Islet precursor cell (in vitro differentiated cells): ENCODE data around the gene RYR3.

Source experiments
- DNase-seq: peaks from one replicate; pipeline ENCODE4 v3.0.0-alpha.2; 2018

Gene RYR3

DNA sequence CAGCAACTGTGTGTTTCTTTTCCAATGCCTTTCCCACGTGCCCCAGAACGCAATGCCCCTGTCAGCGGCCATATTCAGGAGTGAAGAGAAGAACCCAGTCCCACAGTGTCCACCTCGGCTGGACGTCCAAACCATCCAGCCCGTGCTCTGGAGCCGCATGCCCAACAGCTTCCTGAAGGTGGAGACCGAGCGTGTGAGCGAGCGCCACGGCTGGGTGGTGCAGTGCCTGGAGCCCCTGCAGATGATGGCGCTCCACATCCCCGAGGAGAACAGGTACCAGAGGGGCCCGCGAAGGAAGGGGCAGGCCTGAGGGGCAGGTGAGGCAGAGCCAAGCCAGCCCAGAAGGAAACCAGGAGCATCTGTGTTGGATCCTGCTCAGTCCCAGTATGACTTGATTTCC lies 349.4 kb downstream of the RYR3 start:
- DNase-seq, result no peak

DNA sequence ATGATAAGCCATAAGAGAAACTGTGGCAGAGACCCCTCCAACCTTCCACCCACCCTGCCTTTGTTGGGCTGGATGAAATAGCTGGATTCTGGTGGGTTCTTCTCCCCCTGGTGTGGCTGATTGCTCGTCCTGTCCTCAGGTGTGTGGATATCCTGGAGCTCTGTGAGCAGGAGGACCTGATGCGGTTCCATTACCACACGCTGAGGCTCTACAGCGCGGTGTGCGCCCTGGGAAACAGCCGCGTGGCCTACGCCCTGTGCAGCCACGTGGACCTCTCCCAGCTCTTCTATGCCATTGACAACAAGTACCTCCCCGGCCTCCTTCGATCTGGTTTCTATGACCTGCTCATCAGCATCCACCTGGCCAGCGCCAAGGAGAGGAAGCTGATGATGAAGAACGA lies 351.2 kb downstream of the RYR3 start:
- DNase-seq, result no peak

DNA sequence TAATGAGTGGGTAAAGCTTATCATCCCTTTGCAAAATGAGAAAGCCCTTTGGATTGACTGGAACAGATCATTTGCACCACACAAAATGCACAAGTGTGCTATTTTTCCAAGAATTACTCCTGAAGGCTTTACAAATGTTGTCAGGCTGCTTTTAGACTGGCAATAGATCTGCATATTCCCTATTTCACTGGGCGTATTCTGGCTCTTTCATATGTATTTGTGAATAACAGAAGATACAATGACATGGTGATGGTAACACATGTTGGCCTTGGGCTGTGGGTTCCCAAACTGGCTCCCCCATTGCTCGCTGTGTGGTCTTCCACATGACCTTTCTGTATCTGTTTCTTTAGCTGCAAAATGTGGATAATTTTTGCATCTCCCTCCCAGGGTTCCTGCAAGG lies 354.2 kb downstream of the RYR3 start:
- no peak for DNase-seq

DNA sequence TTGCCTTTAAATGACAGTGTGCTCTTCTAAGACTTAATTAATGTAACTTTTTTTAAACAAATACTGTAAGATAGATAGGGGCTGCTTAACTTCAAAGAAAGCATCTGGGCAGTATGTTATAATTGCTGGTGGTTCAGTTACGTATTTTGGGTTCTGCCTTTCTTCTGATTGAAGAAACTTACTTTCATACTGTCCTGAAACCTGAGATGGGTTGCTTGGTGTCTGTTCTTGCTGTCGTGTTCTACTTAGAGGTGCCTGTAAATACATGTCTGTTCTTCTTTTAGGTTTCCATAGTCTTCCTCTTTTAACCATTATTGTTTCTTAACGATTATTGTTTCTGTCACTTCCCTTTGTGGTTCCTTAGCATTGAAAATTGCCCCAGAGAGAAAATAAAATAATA lies 359.8 kb downstream of the RYR3 start:
- DNase-seq, result no peak

DNA sequence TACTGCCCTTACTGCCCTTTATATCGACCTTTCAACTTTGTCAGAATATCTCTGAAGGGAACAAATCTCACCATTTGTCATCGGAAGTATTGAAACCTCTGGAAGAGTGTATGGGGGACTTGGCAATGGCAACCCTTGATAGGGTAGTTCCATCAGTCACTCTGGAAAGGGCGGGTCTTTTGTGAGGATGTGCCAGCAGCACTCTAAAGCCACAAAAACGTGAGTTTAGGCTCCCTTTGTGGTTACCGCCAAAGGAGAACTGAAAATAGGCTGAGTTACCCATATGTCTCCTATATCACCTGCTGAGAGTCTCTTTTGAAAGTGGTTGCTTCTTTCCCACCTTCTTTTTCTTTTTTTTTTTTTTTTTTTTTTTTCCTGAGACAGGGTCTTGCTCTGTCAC lies 360.7 kb downstream of the RYR3 start:
- no peak for DNase-seq

DNA sequence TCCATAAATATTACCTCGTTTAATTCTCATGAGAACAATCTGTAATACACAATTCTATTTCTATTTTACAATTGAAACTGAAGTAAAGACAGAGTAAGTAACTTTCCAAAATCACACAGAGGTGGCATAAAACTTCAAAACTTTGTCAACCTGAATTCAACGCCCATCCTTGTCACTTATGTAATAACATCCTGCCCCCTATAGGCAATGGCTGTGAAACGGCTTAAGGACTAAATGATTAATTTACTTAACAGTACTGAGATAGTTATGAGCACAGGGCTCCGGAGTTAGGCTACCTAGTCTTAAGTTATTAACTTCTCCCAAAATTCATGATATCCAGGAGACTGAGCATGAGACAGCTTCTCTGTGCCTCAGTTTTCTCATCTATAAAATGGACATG lies 364.5 kb downstream of the RYR3 start:
- no peak for DNase-seq

DNA sequence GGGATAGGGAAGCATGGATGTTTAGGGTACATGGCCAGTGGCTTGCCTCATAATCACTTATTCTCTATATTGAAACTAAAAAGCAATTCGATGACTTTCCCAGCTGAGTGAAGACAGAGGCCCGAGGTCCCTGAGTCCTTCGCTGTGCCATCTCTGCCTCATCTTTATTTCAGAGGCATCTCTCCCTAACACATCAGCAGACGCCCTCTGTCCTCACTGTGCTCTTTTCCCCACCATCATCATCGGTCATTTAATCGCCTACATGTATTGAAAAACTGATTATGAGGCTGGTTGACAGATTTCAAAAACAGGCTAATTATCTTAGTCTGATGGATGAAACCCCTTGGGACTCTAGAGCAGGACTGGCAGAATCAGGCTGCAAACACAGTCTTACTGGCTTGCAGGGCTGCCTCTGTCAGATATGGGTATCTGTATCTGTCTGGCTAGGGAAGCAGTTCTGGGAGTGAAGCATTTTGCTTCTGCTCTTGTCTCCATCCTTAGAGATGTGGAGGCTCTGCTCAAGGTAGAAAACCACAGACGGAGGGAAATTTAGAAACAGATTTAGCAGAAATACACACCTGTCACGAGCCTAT lies 366.6 kb downstream of the RYR3 start:
- no peak for DNase-seq

DNA sequence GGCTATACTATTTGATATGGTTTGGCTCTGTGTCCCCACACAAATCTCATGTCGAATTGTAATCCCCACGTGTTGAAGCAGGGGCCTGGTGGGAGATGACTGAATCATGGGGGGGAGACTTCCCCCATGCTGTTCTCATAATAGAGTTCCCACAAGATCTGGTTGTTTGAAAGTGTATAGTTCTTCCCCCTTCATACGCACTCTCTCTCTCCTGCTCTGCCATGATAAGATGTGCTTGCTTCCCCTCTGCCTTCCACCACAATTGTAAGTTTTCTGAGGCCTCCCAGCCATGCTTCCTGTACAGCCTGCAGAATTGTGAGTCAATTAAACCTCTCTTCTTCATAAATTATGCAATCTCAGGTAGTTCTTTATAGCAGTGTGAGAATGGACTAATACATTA lies 367.4 kb downstream of the RYR3 start:
- DNase-seq, result no peak

DNA sequence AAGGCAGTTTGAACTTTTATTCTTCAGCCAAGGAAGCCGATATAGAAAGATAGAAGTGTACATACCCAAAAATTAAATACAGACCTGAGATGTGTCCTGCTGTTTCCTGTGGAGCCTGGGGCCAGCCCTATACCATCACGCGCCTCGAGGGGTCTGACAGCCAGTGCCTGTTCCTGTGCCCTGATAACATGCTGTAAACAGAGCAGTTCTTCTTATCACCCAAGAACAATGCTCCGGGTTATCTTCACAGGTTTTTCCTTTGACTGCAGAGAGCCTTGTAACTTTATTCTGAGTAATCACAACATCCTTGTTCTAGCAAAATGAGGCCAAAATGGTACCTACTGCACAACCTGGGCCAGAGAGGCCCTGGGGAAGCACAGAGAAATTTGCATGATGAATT lies 367.8 kb downstream of the RYR3 start:
- peak; percentile 61 for DNase-seq

DNA sequence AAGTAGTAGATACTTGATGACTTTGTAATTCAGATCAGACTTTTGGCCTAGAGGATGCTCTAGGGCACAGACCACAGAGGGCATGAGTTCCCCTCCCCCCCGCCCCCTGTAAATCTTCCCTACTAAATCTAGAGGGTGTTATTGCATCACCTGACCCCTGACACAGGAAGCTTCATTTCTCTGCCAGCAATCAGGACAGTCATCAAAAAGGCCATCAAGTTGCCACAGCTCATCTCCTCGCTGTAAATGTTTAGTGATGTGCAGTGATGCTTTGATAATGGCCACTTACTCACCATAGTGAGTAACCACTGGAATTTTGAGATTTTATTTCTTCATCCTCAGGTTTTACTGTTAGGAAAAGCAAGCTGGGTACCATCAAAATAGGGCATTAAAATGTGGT lies 368.3 kb downstream of the RYR3 start:
- DNase-seq, result peak; percentile 41

DNA sequence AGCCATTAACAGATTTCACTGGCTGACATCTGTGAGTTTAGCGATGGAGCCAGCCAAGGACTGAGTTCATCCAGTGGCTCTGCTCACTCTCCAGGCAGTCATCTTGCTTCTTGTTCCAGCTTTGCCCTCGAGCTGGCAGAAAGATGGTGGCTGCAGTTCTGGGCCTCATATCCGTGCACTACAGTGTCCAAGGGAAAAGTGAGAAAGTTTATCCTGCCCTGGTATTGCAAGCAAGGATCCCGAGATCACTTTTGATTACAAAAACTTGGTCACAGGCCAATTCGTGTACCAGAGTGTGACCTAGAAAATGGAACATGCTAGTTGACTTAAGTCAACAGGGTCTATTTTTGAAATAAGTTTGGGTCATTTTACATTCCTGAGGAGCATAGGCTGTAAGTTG lies 369.6 kb downstream of the RYR3 start:
- DNase-seq, result peak; percentile 16

DNA sequence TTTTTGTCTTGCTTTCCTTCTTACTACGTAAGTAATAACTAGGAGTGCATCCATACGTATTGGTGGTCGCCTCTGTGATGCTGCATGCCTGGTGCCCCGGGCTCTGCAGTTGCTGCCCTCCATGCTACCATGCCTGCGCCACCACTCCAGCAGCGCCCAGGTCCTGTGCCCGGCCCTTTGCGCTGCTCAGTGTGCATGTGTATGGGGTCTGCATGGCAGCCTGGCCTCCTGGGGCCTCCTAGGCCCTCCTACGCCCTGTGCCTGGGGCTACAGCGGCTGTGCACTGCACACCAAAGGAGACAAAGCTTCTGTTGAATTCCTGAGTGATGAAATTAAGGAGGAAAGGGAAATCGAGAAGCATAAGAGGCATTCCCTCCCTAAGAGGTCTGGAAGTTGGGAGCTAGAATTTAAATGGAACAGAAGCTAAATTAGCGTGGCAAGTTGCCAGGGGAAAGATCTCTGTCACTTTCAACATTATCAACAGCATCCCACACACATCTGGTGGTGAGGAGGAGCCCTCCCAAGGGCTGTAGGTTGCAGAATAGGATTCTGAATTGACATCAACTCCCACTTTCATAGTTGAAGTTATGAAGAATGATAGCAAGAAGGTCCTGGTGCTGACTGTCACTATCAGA lies 382.5 kb downstream of the RYR3 start:
- no peak for DNase-seq

DNA sequence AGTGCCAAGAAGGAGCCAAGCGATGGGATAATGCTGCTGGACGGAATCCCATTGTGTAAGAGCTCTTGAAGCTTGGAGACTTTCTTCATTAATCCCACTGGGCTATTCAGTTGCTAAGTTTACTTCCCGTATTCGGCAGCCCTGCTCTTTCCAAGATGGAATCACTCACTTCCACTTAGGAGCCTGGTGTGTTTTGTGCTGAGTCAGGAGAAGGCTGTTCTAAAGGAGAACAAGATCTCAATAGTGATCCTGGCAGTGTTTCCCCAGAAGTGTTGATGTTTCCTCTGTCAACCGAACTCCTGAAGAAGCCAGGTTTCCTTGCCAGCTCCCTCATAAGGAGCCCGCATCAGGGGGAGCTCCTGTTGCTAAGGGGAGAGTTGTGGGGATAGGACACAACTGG lies 387.4 kb downstream of the RYR3 start:
- DNase-seq, result no peak

DNA sequence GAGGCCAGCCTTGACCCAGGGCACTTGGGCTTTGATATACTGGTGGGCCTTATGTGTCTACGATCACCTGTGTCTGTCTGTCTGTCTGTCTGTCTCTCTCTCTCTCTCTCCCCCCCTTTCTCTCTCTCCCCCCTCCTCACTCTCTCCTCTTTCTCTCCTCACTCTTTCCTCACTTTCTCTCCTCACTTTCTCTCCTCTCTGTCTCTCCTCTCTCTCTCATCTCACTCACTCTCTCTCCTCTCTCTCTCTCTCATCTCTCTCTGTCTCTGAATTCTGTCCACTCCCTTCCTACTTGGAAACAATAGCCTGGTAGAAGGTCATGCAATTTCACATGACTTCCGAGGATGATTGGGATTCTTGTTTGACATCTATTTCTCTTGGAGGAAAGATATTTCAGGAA lies 388.4 kb downstream of the RYR3 start:
- DNase-seq, result no peak

DNA sequence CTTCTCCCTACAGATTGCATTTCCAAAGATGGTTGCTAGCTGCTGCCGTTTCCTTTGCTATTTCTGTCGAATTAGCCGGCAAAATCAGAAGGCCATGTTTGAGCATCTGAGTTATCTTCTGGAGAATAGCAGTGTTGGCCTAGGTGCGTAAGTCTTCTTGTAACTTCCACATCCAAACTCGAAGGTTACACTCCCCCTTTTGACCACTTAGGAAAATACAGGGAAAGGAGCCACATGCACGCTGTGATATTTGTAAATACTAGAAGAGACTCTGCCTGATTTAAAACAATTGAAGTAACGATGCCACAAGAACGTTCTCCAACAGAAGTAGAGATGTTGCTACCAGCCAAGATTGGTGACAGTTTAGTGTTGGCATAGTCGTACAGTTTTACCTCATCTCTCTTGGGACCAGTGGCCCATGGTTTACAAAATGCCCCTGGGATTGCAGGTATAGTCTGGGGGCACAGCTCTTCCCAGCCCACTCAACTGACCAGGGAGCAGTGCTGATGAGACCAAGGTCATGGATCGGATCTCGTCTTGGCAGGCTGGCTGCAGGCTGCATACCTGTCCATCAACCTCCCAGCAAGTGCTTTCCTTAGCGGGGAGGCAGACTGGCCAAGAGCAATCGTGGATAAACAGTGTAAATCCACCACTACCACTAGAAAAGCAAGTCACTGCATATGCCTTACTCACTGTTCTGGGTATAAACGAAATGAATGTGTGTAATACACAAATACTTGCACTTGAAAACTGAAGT lies 389.1 kb downstream of the RYR3 start:
- no peak for DNase-seq

DNA sequence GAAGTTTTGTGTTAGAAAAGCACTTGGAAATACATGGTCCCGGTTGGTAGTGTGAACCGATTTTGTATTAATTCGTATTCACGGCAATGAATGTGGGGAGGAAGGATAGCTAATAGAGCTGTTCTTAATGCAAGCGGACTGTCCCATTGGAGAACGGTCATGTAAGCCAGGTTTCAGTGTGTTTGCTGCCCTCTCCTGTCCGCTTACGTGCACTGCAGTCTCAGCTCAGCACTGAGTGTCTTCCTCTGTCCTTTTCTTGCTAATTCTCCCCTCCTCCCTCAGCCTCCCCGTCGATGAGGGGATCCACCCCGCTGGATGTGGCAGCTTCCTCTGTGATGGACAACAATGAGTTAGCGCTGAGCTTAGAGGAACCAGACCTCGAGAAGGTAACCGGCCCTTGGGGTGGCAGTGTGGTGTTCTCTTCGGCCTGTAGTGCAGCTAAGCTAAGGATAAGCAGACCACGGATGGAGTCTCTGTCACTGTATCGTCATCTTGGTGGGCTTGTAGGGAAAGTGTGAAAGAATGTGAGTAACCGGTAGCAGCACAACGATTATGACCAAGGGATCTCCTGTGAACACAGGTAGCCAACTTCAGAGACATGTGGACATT lies 390.0 kb downstream of the RYR3 start:
- DNase-seq, result peak; percentile 89

DNA sequence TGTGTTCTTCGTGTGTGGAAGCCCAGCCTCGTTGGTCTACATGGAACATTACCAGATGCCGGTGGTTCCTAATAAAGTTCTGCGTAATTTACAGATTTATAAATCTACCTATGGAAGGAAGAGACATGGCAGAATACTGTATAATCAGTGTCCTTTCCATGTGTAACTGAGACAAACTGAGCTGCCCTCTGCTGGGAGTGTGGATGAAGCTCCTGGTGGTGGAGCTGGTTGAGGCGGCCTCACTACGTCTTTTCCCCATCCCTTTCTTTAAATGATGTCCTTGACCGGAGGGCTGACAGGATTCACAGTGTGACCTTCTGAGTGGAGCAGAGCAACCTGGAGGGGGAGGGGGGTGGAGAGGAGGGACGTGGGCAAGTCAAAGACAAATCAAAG lies 390.5 kb downstream of the RYR3 start:
- DNase-seq, result no peak

DNA sequence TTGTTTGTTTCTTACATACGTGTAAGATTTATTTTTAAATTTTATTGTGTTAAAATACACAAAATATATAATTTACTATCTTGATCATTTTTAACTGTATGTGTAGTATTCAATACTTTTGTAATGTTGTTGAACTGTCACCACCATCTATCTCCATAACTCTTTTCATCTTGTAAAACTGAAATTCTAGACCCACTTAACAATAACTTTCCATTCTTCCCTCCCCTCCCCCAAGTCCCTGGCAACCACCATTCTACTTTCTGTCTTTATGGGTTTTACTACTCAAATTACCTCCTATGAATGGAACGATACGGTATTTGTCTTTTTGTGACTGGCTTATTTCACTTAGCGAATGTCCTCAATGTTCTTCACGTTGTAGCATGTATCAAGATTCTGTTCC lies 395.4 kb downstream of the RYR3 start:
- DNase-seq, result no peak

DNA sequence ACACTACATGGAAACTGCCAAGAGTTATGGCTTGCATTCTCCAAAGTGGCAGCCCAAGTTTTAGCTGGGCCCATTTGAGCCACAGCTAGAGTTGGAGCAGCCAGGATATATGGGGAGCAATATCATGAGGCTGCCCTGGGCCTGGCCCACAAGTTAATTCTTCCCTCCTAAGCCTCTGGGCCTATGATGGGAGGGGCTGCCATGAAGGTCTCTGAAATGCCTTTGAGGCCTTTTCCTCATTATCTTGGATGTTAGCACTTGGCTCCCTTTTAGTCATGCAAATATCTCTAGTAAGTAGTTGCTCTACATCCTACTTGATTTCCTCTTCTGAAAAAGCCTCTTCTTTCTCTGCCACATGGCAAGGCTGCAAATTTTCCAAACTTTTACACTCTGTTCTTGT lies 400.0 kb downstream of the RYR3 start:
- no peak for DNase-seq

DNA sequence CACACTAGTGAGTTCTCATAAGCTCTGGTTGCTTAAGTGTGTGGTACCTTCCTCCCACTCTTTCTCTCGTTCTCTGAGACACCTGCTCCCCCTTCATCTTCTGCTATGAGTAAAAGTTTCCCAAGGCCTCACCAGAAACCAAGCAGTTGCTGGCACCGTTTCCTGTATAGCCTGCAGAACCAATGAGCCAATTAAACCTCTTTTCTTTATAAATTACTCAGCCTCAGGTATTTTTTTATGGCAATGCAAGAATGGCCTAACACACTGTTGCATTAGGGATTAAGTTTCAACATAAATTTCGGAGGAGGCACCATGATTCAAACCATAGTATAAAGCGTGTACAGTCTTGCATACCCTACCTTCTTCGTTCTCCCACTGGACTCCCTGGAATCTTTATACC lies 405.3 kb downstream of the RYR3 start:
- DNase-seq, result no peak

DNA sequence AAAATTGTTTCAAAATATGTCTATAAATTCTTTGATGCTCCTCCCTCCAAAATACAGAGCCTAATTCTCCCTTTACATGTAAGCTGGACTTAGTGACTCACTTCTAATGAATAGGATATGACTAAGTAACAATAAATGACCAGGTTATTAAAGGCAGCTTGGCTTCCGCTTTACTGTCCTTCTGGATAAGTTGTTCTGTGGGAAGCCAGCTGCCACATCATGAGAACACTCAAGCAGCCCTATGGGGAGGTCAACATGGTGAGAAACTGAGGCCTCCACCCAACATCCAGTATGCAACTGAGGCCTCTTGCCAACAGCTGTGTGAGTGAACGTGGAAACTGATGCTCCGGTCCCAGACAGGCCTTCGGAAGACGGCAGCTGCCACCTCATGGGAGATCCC lies 410.2 kb downstream of the RYR3 start:
- DNase-seq, result no peak

DNA sequence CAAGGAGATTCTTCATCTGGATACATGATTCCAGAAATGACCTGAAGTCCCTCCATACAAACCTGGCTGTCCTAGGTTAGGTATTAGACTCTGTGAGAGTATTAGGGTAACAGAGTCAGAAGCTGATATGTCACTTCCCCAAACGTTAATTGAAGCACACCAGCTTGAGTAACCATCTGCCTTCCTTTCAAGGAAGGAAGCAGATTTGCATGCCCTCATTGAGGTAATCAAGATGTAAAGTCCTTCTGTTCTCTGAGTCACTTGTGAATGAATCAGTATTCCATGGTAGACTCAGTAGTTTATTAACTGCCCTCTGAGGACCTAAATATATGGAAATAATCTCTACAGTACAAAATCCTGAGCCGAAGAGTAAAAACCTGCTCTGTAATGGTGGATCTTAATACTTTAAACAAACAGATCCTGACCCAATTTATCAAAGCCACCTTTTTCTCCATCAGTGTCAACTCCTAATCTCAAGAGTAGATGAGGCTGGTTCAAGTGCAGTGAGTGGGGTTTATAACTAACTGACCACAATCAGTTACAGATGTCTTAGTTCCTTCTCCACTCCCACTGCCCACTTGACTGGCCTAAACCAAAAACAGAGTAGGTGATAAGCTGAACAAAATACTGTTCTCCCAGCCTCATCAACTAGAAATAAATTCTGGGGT lies 411.4 kb downstream of the RYR3 start:
- no peak for DNase-seq

DNA sequence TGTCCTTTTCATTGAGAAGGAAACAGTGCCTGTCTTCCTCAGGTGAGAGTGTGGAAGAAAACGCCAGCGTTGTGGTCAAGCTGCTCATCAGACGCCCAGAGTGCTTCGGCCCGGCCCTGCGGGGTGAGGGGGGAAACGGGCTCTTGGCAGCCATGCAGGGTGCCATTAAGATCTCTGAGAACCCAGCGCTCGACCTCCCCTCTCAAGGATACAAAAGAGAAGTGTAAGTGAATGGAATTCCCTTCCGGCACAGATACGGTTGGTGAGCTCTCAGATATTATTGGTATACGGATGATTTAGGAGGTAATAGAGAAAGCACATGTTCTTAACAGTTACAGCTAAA lies 411.9 kb downstream of the RYR3 start:
- DNase-seq, result no peak
